CD4-positive, alpha-beta T cell treated with Interleukin-21 for 1 hour (primary cell): ENCODE data around the gene ALDH1L2.

Source experiments
- DNase-seq: peaks from one replicate; pipeline ENCODE4 v3.0.0-alpha.2; 2020

ALDH1L2 gene

DNA sequence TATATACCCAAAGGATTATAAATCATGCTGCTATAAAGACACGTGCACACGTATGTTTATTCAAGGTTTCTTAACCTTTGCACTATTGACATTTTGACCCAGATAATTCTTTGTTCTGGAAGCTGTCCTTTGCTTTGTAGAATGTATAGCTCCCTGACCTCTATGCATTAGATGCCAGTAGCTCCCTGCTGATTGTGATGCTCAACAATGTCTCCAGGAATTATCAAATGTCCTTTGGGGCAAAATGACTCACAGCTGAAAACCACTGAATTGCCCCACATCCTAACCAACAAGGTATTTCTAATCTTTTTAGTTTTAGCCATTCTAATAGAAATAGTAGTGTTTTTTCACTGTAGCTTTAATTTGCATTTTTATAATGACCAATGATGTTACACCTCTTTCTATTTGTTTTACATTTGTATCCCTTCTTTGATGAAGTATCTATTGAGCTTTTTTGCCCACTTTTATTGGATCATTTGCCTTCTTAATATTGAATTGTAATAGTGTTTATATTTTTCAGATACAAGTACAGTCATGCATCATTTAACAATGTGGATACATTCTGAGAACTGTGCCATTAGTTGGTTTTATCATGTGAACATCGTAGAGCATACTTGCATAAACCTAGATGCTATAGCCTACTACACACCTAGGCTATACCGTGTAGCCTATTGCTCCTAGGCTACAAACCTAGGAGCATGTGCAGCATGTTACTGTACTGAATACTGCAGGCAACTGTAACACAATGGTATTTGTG lies 108.5 kb downstream of the ALDH1L2 start:
- no peak for DNase-seq

DNA sequence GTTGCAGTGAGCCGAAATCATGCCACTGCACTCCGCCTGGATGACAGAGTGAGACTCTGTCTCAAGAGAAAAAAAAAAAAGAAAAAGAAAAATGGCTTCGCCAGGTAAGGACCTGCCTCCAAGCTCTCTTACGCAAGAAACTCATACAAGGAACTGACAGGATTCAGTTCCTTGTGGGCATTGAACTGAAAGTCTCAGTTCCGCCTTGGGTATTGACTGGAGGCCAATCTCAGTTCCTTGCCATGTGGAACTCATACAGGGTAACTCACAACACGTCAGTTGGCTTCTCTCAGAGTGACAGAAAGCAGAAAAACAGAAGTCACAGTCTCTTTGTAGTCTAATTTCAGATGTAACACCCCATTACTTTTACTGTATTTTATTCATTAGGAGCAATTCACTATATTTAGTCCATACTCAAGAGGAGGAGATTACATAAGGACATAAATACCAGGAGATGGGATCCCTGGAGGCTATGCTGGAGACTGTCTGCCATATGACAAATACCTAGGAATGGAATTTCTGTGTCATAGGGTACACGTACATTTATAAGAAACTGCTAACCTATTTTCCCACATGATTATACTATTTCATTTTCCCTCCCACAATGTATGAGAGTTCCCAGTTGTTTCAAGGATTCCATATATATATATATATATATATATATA lies 109.5 kb downstream of the ALDH1L2 start:
- DNase-seq = peak; percentile 32

DNA sequence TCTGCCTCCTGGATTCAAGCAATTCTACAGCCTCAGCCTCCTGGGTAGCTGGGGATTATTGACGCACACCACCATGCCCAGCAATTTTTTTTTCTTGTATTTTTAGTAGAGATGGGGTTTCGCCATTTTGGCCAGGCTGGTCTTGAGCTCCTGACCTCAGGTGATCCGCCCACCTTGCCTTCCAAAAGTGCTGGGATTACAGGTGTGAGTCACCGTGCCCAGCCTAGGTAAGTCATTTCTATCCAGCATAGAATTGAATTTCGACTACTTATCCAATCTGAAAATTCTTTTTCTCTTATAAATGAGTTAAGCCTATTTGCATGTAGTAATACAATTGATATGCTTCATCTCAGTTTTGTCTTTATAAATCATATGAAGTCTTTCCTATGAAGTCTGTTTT lies 111.0 kb downstream of the ALDH1L2 start:
- DNase-seq = no peak

DNA sequence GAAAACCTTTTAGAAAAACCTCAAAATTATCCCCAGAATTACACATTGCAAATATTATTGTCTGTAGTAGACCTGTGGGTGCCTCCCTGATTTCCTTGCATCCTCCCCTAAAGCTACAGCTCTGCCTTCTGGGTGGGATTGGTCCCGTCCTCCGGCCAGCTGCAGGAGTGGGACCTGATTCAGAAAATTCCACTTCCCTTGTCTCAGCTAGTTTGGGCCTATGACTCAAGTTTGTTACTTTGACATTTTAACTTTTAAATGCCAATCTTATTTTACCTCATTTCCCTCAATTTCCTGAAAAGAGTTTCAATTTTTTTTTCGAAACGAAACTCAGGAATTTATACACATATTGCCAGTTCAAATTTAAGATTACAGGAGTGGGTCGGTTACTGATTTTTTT lies 113.0 kb downstream of the ALDH1L2 start:
- no peak for DNase-seq
